Panc1 (cell line): ENCODE measurements around the gene C1orf105. TPM values are rescaled to one million over a fixed set of nuclear protein-coding genes. Genes with fewer than 3 reads are reported as not detected.

Source experiments
- ATAC-seq: fragments of 200-7000 bp; cut with Tn5 transposase; 2 replicates; pipeline ENCODE4 v1.9.1; 2020; ENCODE audit warnings: mild to moderate bottlenecking, moderate library complexity
- BruUV-seq: library from RNA; stranded (reverse); fragments of 400-500 nt; replicated peaks from 2 replicates; lab custom pipeline; 2021; lab: Mats Ljungman, UMichigan
- CTCF ChIA-PET: fragments of 300-600 bp; sonication (Branson Sonifier 250); formaldehyde crosslinking; loops from one replicate; lab custom pipeline; 2022; ENCODE audit warnings: antibody characterized with exemption; lab: Charles Lee
- POLR2A ChIA-PET: fragments of 300-600 bp; sonication (Branson Sonifier 250); formaldehyde crosslinking; loops from one replicate; lab custom pipeline; 2022; ENCODE audit warnings: antibody characterized with exemption; lab: Charles Lee
- DNase-seq: peaks from one replicate; pipeline ENCODE4 v3.0.0-alpha.2; 2010; ENCODE audit warnings: low read depth, low spot score
- H3K27ac ChIP-seq: 2 replicates; pipeline ENCODE4 v1.5.1; 2011; ENCODE audit warnings: mild to moderate bottlenecking, low read length, inconsistent platforms
- H3K27me3 ChIP-seq: fragments of 200-500 bp; sonication (Bioruptor generic); 2 replicates; pipeline ENCODE4 v1.6.0; 2014; ENCODE audit warnings: low read length, inconsistent platforms; ENCODE audit not compliant: control insufficient read depth, insufficient read depth
- H3K36me3 ChIP-seq: fragments of 200-500 bp; sonication (Bioruptor generic); 2 replicates; pipeline ENCODE4 v1.5.1; 2014; ENCODE audit warnings: inconsistent platforms, mild to moderate bottlenecking, low read length, moderate library complexity; ENCODE audit not compliant: control insufficient read depth, insufficient read depth
- H3K4me1 ChIP-seq: 2 replicates; pipeline ENCODE4 v1.5.1; 2011; ENCODE audit warnings: inconsistent platforms, mild to moderate bottlenecking, low read length, moderate library complexity; ENCODE audit not compliant: control insufficient read depth, insufficient read depth
- H3K4me3 ChIP-seq, 2 experiments: 2 replicates each; pipeline ENCODE4 v1.5.1; 2011 to 2012; ENCODE audit warnings: low read depth in 2 of 2, low read length in 2 of 2, mild to moderate bottlenecking in 2 of 2, inconsistent platforms in 1 of 2, moderate library complexity in 1 of 2
- H3K9me3 ChIP-seq: fragments of 200-500 bp; sonication (Bioruptor generic); 2 replicates; pipeline ENCODE4 v1.5.1; 2014; ENCODE audit warnings: low read depth, mild to moderate bottlenecking, inconsistent platforms, low read length, moderate library complexity; ENCODE audit not compliant: control insufficient read depth, insufficient read depth
- CTCF ChIP-seq: fragments of 450-650 bp; IDR thresholded peaks from 2 replicates; pipeline ENCODE4 v1.5.1; 2017; ENCODE audit warnings: mild to moderate bottlenecking
- POLR2AphosphoS5 ChIP-seq: IDR thresholded peaks from 2 replicates; pipeline ENCODE4 v1.6.1; 2012; ENCODE audit warnings: mild to moderate bottlenecking, low read depth, low read length, moderate library complexity
- REST ChIP-seq, 2 experiments: IDR thresholded peaks; 2 replicates each; pipeline ENCODE4 v1.6.1; 2011 to 2012; ENCODE audit warnings: low read depth in 2 of 2, control low read depth in 1 of 2, low read length in 1 of 2, mild to moderate bottlenecking in 1 of 2, moderate library complexity in 1 of 2; ENCODE audit not compliant: insufficient read depth in 1 of 2
- SIN3A ChIP-seq: IDR thresholded peaks from 2 replicates; pipeline ENCODE4 v1.6.1; 2012; ENCODE audit warnings: low read depth, mild to moderate bottlenecking, low read length, moderate library complexity, borderline replicate concordance; ENCODE audit not compliant: insufficient read depth
- TCF7L2 ChIP-seq: IDR thresholded peaks from 2 replicates; pipeline ENCODE4 v1.6.1; 2011; ENCODE audit warnings: mild to moderate bottlenecking, low read depth, low read length, inconsistent platforms
- in situ Hi-C: cut with HindIII; loops from 2 replicates; pipeline ENCODE4 v1.10.0; 2016; ENCODE audit warnings: low sequenced_read_pairs, low pct_unique_long_range_greater_than_20kb
- intact Hi-C: fragments of 100-400 bp; cut with micrococcal nuclease; formaldehyde crosslinking; loops from one replicate; pipeline ENCODE4 v1.10.0; 2022; ENCODE audit not compliant: unreplicated experiment
- total RNA-seq: library from RNA; stranded (reverse); gene quantifications from one replicate; pipeline ENCODE4 v1.2.1, GENCODE V29; 2021; ENCODE audit not compliant: unreplicated experiment

C1orf105 gene
- total RNA-seq, 1 experiment from 2014 or later, result not detected

- ChIA-PET POLR2A (no interaction called here), CTCF (no interaction called here)
- no peak for DNase-seq
- in situ Hi-C loops, result no loop called here
- no peak overlapping the region for H3K27ac ChIP-seq
- intact Hi-C loops, result no loop called here
- peaks cover 4% of the 10 kb centered on the region; the same call in 1 of the 2 replicates for H3K27me3 ChIP-seq
- no TSS peak for BruUV-seq
- TF ChIP-seq SIN3A, result no peak
- TF ChIP-seq CTCF, result no peak
- no peak for TF ChIP-seq POLR2AphosphoS5
- TF ChIP-seq TCF7L2, result no peak
- TF ChIP-seq REST (IDR thresholded peaks at IDR 0.05; ENCODE audit: insufficient read depth in 1 of 2, low read depth in 2 of 2, low read length in 1 of 2), result no peak
- H3K9me3 ChIP-seq, result no peaks in the 10 kb centered on the region
- H3K36me3 ChIP-seq, result no peaks in the 10 kb centered on the region
- no peak overlapping the region for H3K4me3 ChIP-seq
- ATAC-seq, result no peak
- H3K4me1 ChIP-seq, result no peaks in the 10 kb centered on the region
Observed at GRCh38 chr1:172517081-172517480, 96.6 kb downstream of the C1orf105 start.

GRCh38 chr1:172517545-172517944 lies 97.1 kb downstream of the C1orf105 start:
- ChIA-PET POLR2A (no interaction called here), CTCF (interaction anchor here (0.6 kb wide), 1 partner anchor 815 kb away, joined by 4 read pairs; no protein-coding TSS in a partner anchor)
- no peaks in the 10 kb centered on the region for H3K4me1 ChIP-seq
- H3K9me3 ChIP-seq, result no peaks in the 10 kb centered on the region
- H3K36me3 ChIP-seq, result no peaks in the 10 kb centered on the region
- H3K27me3 ChIP-seq, result peaks cover 5% of the 10 kb centered on the region; the same call in 1 of the 2 replicates
- intact Hi-C loops (no loop called here), in situ Hi-C loops (no loop called here)
- no TSS peak for BruUV-seq
- TF ChIP-seq POLR2AphosphoS5 (no peak), CTCF (no peak), SIN3A (no peak), REST (IDR thresholded peaks at IDR 0.05; ENCODE audit: insufficient read depth in 1 of 2, low read depth in 2 of 2, low read length in 1 of 2) (no peak), TCF7L2 (no peak)
- no peak for DNase-seq
- H3K27ac ChIP-seq, result no peak overlapping the region
- no peak for ATAC-seq
- no peak overlapping the region for H3K4me3 ChIP-seq

Other genes starting within 250 kb of the C1orf105 start
- 23.6 TPM for gene PIGC, start 23.4 kb downstream of the C1orf105 start, total RNA-seq
- gene SUCO, start 112.5 kb downstream of the C1orf105 start, total RNA-seq, result 31.3 TPM
- gene FASLG, start 238.4 kb downstream of the C1orf105 start, total RNA-seq, result not detected